Spinal cord (tissue), 10 donors: Measurements from ENCODE around the gene C10orf105. TPM values are rescaled to one million over a fixed set of nuclear protein-coding genes. Genes with fewer than 3 reads are reported as not detected.

Source experiments
- DNase-seq, 6 donors: peaks; one replicate each; pipeline versions ENCODE4 v3.0.0 to v3.0.0-alpha.2; 2013 to 2015; ENCODE audit warnings: low spot score in 6 of 6, low read depth in 4 of 6
- H3K27ac ChIP-seq: one replicate; pipeline ENCODE4 v1.5.1; 2013; ENCODE audit warnings: low read depth, low read length, control low read depth
- H3K27me3 ChIP-seq: one replicate; pipeline ENCODE4 v1.6.1; 2013; ENCODE audit warnings: low read length; ENCODE audit not compliant: control insufficient read depth, insufficient read depth
- H3K36me3 ChIP-seq: one replicate; pipeline ENCODE4 v1.6.1; 2013; ENCODE audit warnings: low read length; ENCODE audit not compliant: control insufficient read depth, insufficient read depth
- H3K4me1 ChIP-seq: one replicate; pipeline ENCODE4 v1.6.1; 2013; ENCODE audit warnings: low read length; ENCODE audit not compliant: control insufficient read depth, insufficient read depth
- H3K4me3 ChIP-seq: one replicate; pipeline ENCODE4 v1.5.1; 2013; ENCODE audit warnings: low read depth, low read length, control low read depth
- H3K9me3 ChIP-seq: one replicate; pipeline ENCODE4 v1.6.1; 2013; ENCODE audit warnings: low read length; ENCODE audit not compliant: control insufficient read depth, insufficient read depth
- WGBS: methylation state at CpG from one replicate; pipeline ENCODE4 v1.1.5; 2013; ENCODE audit warnings: missing lambda C conversion rate; ENCODE audit not compliant: insufficient coverage; 5-methylcytosine and 5-hydroxymethylcytosine counted together
- polyA plus RNA-seq, 2 donors: library from polyadenylated mRNA; unstranded; fragments of 120-200 nt; gene quantifications; one replicate each; pipeline ENCODE4 v1.2.1, GENCODE V29; 2013; ENCODE audit not compliant: insufficient read length in 2 of 2
- total RNA-seq, 2 donors: library from RNA; depleted of rRNA in 1 of 2; stranded (reverse); fragments of 120-200 nt in 1 of 2; fragments of >200 nt in 1 of 2; gene quantifications; one replicate each; pipeline versions ENCODE4 v1.2.3 to v1.2.4, GENCODE V29; 2013 to 2014
- donor health status: healthy.

The C10orf105 gene
- total and polyA plus RNA-seq, 4 donors = 0.99 to 13.9 (median 6.4) TPM

- Histone ChIP-seq H3K27ac (no peak overlapping the region), H3K36me3 (peaks cover under 1% of the 10 kb centered on the region), H3K9me3 (no peaks in the 10 kb centered on the region), H3K4me3 (no peak overlapping the region), H3K4me1 (no peaks in the 10 kb centered on the region), H3K27me3 (no peaks in the 10 kb centered on the region)
- WGBS = 71% methylated on average over 14 of the region's 16 CpGs
- DNase-seq = peak in 1 of 6 donors; percentile 36
These were observed 47.3 kb downstream of the C10orf105 start for GRCh38 chr10:71671994-71672946.

- H3K27ac ChIP-seq = no peak overlapping the region
- peaks cover 2% of the 10 kb centered on the region for H3K27me3 ChIP-seq
- peaks cover 9% of the 10 kb centered on the region for H3K4me1 ChIP-seq
- no peaks in the 10 kb centered on the region for H3K36me3 ChIP-seq
- WGBS = 50% methylated on average over 5 of the region's 5 CpGs
- H3K9me3 ChIP-seq = no peaks in the 10 kb centered on the region
- H3K4me3 ChIP-seq = no peak overlapping the region
- no peak for DNase-seq
These were observed 52.2 kb downstream of the C10orf105 start for GRCh38 chr10:71667387-71667752.

- Histone ChIP-seq H3K27me3 (peaks cover 2% of the 10 kb centered on the region), H3K4me3 (no peak overlapping the region), H3K36me3 (no peaks in the 10 kb centered on the region), H3K4me1 (peaks cover 9% of the 10 kb centered on the region), H3K27ac (no peak overlapping the region), H3K9me3 (no peaks in the 10 kb centered on the region)
- peak in 1 of 6 donors; percentile 74 for DNase-seq
- 41% methylated on average over 15 of the region's 18 CpGs for WGBS
These were observed 52.8 kb downstream of the C10orf105 start for GRCh38 chr10:71666639-71667386.

- H3K27ac ChIP-seq = no peak overlapping the region
- peaks cover 9% of the 10 kb centered on the region for H3K4me1 ChIP-seq
- H3K36me3 ChIP-seq = no peaks in the 10 kb centered on the region
- DNase-seq = no peak
- H3K4me3 ChIP-seq = no peak overlapping the region
- H3K27me3 ChIP-seq = peaks cover 2% of the 10 kb centered on the region
- WGBS = 72% methylated on average over 9 of the region's 9 CpGs
- H3K9me3 ChIP-seq = no peaks in the 10 kb centered on the region
These were observed 54.1 kb downstream of the C10orf105 start for GRCh38 chr10:71665456-71665855.

- Histone ChIP-seq H3K4me3 (no peak overlapping the region), H3K27me3 (peaks cover 2% of the 10 kb centered on the region), H3K36me3 (no peaks in the 10 kb centered on the region), H3K9me3 (no peaks in the 10 kb centered on the region), H3K27ac (no peak overlapping the region), H3K4me1 (peaks cover 9% of the 10 kb centered on the region)
- DNase-seq = no peak
- WGBS = 44% methylated on average over 2 of the region's 2 CpGs
These were observed 55.0 kb downstream of the C10orf105 start for GRCh38 chr10:71664585-71664984.

GRCh38 chr10:71663311-71663710, 56.3 kb downstream of the C10orf105 start:
- no peak overlapping the region for H3K4me3 ChIP-seq
- H3K9me3 ChIP-seq = no peaks in the 10 kb centered on the region
- H3K27me3 ChIP-seq = peaks cover 2% of the 10 kb centered on the region
- no peak overlapping the region for H3K27ac ChIP-seq
- 93% methylated on average over 5 of the region's 7 CpGs for WGBS
- peaks cover 12% of the 10 kb centered on the region for H3K4me1 ChIP-seq
- H3K36me3 ChIP-seq = no peaks in the 10 kb centered on the region
- DNase-seq = no peak

GRCh38 chr10:71661779-71662336, 57.7 kb downstream of the C10orf105 start:
- Histone ChIP-seq H3K36me3 (no peaks in the 10 kb centered on the region), H3K27me3 (peaks cover 2% of the 10 kb centered on the region), H3K27ac (no peak overlapping the region), H3K4me3 (no peak overlapping the region), H3K4me1 (peaks cover 22% of the 10 kb centered on the region), H3K9me3 (no peaks in the 10 kb centered on the region)
- DNase-seq = peak in 1 of 6 donors; percentile 47
- WGBS = 63% methylated on average over 14 of the region's 28 CpGs

Other genes starting within 250 kb of the C10orf105 start
- gene VSIR, start 53.7 kb upstream of the C10orf105 start, total RNA-seq = 10 to 100 TPM; 21.0 to 33.6 TPM
- 10 to 100 TPM; 33.1 to 39.0 TPM for gene VSIR, start 53.7 kb upstream of the C10orf105 start, polyA plus RNA-seq
- gene PSAP, start 131.5 kb upstream of the C10orf105 start, total RNA-seq = 1,000 to 10,000 TPM in 1 of 2 donors, 100 to 1,000 TPM in 1; 882 to 1,163 TPM
- gene PSAP, start 131.5 kb upstream of the C10orf105 start, polyA plus RNA-seq = 1,000 to 10,000 TPM; 1,310 to 1,358 TPM
- 10 to 100 TPM; 28.4 to 32.4 TPM for gene CHST3, start 244.6 kb upstream of the C10orf105 start, total RNA-seq
- gene CHST3, start 244.6 kb upstream of the C10orf105 start, polyA plus RNA-seq = 10 to 100 TPM; 30.1 to 34.2 TPM